Kidney capillary endothelial cell (primary cell): ENCODE measurements around the gene C6orf52.
"Not testable (repeated sequence)": the region's sequence is repeated elsewhere in the genome, so short reads cannot be mapped to it uniquely, and the experiment has no call there.

Experiments used
- DNase-seq: peaks from one replicate; pipeline ENCODE4 v3.0.0-alpha.2; 2018; ENCODE audit warnings: low spot score

The C6orf52 gene

DNA sequence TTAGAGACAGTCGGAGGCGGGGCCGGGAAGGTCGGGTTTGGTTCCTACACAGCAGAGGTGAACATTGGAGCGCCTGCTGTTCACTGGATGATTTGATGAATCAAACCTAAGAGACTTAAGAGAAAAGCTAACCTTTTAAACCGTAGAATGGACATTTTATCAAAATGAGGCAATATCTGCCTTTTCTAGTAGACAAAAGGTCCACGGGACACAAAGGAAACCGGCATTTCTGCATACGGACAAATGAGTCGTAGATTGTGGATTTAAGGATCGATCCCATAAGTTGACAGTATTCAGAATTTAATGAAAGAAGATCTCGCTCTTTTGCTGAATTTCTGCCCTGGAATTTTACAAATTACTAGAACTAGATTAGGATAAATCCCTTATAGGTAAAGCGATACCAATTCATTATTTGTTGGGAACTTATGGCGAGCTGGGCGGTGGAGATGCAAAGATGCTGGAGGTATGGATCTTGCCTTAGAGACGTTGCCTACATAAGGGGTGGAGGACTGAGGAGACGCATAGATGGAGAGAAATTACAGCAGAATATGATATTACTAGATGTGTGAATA is 756 bp upstream of the C6orf52 start:
- DNase-seq, result peak; percentile 18

DNA sequence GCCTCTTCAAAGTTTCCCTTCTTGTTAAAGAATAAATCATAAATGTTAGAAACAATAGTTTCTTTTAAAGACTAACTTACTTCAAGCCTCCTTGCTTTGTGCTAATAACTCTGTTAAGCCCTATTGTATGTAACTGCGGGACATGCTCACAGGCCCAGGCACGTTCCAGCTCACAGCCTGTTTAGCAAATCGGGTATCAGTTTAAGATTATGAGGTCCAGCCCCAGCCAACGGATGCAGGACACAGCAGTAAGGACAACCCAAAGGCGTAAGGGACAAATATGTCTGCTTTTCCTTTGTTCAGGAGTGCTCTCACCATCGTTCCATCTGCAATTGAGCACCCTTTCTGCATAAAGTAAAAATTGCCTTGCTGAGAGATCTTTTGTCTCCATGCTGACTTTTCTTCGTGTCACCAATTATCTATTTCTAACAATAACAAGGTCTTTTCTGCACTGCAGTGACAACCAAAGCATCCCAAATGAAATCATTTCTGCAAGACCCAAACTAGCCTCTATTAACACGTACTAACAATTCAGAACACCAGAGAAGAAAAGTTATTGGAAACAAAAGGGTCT is 1.4 kb downstream of the C6orf52 start:
- DNase-seq, result no peak

DNA sequence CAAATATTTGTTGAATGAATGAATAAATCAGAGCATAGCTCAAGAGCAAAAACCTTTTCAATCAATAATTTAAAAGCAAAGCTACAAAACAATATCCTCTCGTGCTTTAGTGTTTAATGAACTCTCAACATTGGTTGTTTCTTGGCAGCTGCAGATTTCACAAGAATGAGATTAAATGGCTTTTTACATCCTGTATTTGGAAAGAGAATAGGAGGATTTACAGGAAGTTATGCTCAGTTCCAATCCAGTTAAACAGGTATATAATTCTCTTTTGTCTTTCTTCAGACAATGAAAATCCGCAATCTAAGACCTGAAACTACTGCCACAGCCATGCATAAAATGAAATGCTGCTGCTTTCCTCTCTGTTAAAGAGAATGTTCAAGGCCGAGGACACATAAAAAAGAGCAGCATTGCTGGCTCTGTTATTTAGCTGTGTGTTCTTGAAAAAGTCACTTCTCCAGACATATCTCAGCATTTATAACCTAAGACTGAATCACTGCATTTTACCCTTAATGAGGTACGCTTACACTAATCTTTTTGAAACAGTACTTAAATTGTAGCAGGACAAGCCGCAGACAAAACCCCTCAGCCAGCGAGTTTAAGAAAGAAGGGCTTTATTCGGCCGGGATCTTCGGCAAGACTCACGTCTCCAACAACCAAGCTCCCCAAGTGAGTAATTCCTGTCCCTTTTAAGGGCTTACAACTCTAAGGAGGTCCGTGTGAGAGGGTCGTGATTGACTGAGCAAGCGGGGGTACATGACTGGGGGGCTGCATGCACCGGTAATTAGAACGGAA is 3.6 kb downstream of the C6orf52 start:
- no peak for DNase-seq

DNA sequence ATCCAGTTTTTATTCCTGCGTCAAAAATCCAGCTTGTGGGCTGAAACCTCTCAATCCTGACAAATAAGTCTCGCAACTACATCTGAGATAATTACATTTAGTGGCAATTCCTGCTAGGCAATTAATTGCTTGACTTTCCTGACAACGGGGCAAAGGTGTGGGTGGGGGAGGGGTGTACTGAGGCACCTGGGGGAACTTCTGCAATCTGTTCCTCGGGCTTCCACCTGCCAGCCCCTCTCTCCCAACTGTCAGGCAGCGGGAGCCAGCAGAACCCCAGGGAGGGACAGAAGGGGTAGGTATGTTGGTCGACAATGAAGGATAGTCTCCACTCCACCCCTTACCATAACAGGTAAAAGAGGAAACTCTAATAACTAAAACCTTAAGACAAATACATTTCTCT is 6.8 kb downstream of the C6orf52 start:
- DNase-seq, result no peak

DNA sequence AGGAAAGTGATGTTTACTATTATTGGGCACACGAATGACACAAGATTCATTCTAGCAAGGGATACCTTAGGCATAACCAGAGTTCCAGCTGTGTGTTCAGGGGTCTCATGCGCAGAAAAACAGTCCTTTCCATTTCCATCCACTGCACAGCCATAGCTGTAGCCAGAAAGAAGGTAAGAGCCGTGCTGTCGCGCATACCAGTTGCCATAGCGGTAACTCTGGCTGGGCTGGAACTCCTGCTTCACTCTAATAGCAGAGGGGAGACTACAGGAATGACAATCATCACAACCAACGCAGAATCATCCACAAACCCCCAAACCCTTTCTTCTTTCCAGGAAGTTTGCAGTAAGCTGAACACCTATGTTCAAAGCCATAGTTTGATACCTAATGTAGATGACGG is 7.5 kb downstream of the C6orf52 start:
- no peak for DNase-seq

DNA sequence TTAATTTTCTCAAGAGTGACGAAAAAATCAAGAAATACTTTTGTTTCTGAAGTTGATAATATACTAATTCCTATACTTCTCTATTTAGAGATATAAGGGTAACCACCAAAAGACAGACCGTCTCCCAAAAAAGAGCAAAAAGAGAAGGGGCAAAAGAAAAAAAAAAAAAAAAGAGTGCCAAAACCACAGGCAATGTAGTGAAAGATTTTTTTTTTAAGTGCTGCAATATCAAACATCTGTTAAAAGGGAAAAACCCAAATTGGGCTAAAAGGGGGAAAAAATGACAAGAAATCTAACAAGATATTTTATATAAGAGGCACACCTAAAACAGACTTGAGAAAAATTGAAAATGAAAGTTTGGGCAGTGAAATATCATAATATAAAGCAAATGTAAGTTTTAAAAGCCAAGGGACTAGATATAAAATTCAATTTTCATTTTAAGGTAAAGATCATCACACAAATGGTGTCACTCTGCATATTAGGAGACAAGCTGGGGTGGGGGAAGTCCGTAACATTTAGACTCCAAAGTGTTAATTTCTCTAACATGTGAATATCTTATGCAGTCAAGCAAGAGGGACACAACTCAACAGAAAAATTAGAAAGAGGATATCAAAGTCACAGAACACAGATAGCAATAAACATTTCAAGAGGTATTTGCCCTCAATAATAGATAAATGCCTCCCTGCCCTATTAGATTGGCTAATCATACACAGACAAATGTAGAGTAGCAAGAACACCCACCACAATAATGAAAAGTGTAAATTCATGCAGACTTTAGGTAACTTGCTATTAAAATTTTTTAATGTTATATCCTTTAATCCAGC is 9.1 kb downstream of the C6orf52 start:
- DNase-seq, result no peak

DNA sequence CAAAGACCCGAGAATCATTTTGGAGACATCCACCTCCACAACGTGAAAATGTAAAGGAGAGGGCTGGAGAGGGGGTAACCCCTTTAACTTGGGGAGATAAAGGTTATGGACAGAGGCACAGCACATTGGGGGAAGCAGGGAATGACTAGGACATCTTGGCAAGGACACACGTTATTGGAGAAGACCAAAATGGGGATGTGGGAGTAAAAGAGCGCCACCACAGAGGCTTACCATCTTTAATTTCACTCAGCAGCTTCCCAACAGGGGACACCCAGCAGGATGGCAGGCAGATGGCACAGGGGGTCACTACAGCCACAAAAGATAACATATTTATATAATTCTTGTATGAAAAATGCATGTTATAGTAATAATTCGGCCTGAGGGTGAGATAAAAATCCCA is 9.8 kb downstream of the C6orf52 start:
- DNase-seq, result no peak

DNA sequence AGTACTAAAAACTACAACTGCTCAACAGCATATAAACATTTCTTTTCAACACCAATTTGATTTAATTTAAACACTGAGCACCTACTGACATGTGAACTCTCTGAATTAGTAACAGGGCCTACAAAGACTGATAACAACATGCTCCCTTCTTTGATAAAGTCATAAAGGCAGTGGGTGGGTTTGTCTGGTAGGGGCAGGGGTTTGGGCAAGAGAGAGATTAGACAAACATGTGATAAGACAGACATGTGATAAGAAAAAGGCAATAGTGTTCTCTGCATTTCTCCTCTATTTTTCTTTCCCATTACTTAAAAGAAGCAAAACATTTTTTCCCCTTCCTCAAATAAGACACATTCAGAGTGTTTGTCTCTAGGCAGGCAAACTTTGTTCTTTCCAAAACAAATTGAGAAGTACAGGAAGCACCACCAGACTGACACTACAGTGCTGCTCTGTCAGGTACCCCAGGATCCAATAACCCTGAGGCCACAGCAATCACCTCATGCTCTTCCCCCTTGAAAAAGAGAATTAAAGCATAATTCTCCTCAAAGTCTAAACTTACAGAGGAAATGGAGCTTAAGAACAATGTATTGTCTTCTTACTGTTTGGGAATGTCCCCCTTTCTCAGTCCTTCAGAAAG is 11.9 kb downstream of the C6orf52 start:
- no peak for DNase-seq

DNA sequence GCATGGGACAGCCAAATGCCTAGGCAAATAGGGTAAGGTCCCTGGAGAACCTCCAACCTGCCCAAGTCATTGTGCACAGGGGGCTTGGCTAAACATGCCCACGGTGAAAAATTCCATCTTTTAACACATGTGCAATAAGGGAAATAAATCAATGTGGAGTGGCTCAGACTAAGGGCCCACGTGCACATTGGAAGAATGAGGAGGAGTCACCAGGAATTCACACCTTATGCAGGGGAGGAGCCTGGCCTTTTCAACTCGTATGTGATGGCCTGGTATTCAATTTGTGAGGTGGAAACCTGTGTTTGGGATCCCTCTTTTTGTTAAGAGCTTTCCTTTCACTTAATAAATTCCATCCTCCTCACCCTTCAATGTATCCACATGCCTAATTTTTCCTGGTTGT is 12.6 kb downstream of the C6orf52 start:
- DNase-seq, result no peak

DNA sequence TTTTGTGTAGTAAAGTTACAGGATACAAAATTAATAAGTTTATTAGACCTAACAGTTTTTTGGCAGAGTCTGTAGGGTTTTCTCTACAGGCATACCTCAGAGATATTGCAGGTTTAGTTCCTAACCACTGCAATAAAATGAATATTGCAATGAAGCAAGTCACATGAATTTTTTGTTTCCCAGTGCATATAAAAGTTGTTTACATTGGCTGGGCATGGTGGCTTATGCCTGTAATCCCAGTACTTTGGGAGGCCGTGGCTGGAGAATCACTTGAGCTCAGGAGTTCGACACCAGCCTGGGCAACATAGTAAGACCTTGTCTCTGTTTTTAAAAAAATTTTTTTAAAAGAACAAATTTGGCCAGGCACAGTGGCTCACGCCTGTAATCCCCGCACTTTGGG is 16.0 kb downstream of the C6orf52 start:
- no peak for DNase-seq

DNA sequence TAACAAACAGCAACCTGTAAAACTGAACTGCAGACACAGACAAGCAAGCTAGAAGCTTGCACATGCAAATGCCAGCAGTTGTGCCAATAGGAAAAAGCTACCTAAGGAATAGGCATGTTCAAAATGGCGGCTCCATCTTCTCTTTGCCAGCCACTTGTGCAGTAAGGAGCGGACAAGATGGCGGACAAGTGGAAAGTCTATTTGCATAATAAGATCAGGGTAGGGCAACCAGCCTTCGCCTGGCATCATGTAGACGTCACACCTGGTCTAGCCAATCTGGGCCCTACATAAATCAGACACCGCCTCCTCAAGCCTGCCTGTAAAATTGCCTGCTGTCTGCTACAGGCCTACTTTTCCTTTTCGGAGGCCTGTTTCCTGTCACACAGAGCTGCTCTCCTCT is 18.0 kb downstream of the C6orf52 start:
- DNase-seq, result no peak

DNA sequence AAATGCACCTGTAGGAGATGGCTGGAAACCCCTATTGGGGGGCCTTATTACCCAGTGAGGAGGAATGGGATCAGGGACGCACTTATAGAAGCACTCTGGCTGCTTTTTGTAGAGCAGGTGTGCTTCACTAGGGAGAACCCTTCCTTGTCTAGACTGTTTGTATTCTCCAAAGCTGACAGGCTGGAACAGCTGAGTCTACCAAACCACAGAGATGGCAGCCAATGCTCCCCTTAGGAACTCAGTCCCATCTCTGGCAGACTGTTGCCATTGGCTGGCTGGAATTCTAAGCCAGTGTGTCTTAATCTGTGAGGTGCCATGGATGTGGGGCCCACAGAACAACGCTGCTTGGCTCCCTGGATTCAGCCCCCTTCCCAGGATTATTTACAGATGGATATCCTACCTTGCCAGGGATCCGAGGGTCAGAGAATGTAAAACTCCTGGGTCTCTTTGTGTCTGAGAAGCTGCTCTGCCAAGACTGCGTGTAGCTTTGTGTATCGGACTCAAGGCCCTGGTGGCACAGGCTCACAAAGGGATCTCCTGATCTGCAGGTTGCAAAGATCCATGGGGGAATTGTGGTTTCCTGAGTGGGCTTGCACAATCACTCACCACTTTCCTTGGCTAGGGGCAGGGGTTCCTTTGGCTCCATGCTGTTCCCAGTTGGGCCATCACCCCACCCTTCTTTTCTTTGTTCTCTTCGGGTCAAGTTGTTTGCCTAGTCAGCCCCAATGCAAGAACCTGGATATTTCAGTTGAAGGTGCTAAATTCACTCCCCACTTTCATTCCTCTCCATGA is 26.1 kb downstream of the C6orf52 start:
- no peak for DNase-seq

DNA sequence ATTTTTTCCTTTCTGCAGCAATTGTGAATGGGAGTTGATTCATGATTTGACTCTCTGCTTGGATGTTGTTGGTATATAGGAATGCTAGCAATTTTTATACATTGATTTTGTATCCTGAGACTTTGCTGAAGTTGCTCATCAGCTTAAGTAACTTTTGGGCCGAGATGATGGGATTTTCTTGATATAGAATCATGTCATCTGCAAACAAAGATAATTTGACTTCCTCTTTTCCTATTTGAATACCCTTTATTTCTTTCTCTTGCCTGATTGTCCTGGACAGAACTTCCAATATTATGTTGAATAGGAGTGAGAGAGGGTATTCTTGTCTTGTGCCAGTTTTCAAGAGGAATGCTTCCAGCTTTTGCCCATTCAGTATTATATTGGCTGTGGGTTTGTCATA is 28.8 kb downstream of the C6orf52 start:
- not testable (repeated sequence) for DNase-seq

DNA sequence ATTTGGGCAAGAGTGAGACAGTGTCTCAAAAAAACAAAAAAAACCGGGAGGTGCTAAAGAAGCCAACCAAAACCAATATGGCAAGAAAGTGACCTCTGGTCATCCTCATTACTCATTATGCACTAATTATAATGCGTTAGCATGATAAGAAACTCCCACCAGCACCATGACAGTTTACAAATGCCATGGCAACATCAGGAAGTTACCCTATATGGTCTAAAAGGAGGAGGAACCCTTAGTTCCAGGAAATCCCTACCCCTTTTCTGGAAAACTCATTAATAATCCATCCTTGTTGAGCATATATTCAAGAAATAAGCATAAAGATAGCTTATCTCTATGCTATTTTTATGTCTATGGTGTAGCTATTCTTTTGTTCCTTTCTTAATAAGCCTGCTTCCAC is 31.7 kb downstream of the C6orf52 start:
- DNase-seq, result no peak

DNA sequence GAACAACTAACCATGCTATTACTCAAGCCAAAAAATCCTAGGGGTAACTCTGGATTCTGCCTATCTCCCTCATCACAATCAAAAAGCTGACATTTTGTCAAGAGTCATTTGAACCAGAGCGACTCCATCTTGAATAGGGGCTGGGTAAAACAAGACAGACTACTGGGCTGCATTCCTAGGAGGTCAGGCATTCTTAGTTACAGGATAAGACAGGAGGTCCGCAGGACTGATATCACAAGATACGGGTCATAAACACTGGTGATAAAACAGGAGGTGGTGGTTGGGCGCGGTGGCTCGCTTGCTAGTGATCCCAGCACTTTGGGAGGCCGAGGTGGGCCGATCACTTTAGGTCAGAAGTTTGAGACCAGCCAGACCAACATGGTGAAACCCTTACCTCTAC is 32.2 kb downstream of the C6orf52 start:
- DNase-seq, result no peak

DNA sequence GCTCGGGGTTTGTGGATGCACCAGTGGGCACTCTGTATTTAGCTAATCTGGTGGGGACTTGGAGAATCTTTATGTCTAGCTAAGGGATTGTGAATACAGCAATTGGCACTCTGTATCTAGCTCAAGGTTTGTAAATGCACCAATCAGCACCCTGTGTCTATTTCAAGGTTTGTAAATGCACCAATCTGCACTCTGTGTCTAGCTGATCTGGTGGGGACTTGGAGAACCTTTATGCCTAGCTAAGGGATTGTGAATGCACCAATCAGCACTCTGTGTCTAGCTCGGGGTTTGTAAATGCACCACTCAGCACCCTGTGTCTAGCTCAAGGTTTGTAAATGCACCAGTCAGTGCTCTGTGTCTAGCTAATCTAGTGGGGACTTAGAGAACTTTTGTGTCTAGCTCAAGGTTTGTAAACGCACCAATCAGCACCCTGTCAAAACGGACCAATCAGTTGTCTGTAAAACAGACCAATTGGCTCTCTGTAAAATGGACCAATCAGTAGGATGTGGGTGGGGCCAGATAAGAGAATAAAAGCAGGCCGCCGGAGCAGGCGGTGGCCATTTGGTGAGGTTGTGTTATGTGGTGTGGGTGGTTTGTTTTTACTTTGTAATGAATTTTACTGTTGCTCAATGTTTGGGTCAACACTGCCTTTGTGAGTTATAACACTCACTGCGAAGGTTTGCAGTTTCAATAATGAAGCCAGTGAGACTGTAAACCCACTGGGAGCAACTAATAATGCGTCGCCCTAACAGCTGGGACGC is 33.8 kb downstream of the C6orf52 start:
- DNase-seq, result not testable (repeated sequence)

DNA sequence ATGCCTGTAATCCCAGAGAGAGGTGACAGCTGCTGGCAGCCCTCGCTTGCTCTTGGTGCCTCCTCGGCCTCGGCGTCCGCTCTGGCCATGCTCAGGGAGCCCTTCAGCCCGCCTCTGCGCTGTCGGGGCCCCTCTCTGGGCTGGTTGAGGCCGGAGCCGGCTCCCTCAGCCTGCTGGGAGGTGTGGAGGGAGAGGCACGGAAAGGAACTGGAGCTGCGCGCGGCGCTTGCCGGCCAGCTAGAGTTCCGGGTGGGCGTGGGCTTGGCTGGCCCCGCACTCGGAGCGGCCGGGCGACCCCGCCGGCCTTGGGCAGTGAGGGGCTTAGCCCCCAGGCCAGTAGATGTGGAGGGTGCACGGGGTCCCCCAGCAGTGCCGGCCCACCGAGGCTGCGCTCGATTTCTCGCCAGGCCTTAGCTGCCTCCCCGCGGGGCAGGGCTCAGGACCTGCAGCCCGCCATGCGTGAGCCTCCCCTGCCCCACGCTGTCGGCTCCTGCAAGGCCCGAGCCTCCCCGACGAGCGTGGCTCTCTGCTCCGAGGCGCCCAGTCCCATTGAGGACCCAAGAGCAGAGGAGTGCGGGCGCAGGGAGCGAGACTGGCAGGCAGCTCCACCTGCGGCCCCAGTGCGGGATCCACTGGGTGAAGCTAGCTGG is 34.6 kb downstream of the C6orf52 start:
- no peak for DNase-seq

DNA sequence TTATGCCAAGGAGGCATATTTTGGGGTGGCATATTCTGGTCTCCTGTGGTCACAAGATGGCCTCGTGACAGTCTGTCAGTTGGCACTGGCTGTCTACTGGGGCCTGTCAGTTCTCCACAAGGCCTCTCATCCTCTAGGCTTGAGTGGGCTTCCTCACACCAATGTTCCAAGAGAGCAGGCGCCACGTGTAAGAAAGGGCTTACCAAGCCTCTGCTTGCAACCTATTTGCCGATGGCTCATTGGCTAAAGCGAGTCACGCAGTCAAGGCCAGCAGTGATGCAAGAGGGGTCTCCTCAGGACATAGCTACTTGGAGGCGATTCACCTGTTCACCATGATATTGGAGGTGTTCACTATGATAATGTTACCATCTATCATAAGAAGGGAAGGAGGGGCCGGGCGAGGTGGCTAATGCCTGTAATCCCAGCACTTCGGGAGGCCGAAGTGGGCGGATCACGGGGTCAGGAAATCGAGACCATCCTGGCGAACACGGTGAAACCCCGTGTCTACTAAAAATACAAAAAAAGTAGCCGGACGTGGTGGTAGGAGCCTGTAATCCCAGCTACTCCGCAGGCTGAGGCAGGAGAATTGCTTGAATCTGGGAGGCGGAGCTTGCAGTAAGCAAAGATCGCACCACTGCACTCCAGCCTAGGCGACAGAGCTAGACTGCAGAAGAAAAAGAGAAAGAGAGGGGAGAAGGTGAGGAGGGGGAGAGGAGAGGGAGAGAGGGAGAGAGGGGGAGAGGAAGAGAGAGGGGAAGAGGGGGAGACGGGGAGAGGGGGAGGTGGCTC is 35.3 kb downstream of the C6orf52 start:
- DNase-seq, result no peak

DNA sequence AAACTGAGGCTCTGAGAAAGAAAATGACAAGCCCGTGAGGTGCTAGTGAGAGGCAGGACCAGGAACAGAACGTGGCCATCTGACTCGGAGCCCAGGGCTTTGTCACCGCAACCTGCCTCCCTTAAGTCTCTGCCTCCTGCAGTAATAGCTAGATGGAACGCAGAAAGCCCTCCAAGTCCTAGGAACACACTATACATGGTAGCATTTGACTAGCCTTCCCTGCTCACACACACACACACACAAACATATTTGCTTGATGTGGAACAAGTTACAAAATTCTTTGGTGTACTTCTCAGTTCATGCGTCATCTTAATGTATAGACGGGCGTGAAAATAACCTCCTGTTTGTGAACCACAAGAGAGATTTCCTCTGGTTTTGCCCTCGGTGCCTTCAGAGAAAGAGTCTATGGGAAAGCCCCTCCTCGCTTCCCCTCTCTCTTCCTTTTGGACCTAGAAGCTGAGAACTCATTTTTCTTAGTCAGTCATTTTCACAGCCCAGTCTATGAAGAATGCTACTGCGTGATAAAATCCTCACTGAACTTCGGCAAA is 38.8 kb downstream of the C6orf52 start:
- DNase-seq, result no peak
